Muscle of back (tissue), 11 donors: ENCODE measurements around the gene GLRA2. TPM values are rescaled to one million over a fixed set of nuclear protein-coding genes. Genes with fewer than 3 reads are reported as not detected.
"Not testable (repeated sequence)": the region's sequence is repeated elsewhere in the genome, so short reads cannot be mapped to it uniquely, and the experiment has no call there.

Source experiments
- DNase-seq, 3 donors: peaks; one replicate each; pipeline versions ENCODE4 v3.0.0 to v3.0.0-alpha.2; 2013
- polyA plus RNA-seq, 10 donors: library from polyadenylated mRNA; unstranded; fragments of 120-200 nt; gene quantifications; one replicate each; pipeline ENCODE4 v1.2.1, GENCODE V29; 2013; ENCODE audit not compliant: insufficient read length in 10 of 10

GLRA2 gene
- polyA plus RNA-seq, 10 donors = 0.07 to 0.42 (median 0.21) TPM; not detected in 3

DNA sequence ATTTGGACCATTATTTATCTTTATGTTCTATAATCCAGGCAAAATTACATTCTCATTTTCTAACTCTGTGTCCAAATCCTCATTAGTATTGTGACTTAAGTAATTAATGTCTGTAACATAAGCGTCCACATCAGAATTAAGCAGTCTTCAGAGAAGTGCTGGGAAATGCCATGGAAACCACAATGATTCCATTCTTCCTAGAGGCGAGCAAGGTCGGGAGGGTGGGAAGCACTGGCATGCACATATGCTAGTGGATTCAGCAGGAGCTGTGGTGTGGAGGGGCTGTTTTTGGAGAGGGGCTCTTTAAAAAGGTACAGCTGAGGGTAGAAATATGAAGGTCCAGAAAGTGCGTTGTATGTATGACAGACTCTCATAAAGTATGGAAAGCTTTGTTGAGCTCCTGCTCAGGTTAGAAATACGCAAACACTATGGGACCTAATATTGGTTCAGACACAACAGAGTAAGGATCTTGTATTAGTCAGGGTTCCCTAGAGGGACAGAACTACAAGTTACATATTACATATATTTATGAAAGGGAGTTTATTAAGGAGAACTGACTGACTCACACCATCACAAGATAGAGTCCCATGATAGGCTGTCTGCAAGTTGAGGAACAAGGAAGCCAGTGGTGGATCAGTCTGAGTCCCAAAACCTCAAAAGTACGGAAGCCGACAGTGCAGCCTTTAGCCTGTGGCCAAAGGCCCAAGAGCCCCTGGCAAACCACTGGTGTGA is 61.5 kb downstream of the GLRA2 start:
- DNase-seq = no peak

DNA sequence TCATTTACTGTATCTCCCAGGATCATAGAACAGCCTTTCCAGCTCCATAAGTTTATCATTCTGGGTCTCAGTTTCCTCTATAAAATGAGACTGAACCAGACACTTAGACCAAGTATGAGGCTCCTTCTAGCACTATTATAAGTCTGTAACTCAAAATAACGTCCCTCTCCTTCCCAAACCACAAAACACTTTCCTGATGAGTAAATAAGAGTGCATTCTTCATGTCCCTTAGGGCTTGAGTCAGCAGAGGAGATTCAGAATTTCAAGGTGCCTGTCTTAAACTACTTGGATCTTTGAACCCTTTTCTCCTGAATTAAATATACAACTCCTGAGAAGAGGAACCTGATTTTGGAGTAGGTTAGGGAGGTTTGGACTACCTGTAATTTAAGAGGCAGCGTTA is 62.6 kb downstream of the GLRA2 start:
- peak in 1 of 3 donors; percentile 19 for DNase-seq

DNA sequence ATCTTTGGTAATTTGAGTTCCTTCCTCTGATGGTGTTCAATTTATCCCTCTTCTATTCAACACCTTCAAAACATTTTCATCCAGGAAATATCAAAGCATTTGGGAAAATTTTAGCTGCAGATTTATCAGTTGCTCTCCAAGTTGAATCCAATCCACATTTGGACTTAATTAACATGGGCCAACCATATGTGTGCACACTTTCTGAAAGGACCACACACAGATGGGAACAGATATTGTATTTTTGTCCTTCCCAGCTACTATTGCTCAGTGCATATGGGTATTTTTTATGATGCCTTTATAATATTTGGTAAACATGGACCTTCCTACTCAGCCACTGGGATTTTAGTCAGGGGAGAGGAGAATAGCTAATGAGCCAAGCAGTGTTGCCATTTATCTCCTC is 65.2 kb downstream of the GLRA2 start:
- no peak for DNase-seq

DNA sequence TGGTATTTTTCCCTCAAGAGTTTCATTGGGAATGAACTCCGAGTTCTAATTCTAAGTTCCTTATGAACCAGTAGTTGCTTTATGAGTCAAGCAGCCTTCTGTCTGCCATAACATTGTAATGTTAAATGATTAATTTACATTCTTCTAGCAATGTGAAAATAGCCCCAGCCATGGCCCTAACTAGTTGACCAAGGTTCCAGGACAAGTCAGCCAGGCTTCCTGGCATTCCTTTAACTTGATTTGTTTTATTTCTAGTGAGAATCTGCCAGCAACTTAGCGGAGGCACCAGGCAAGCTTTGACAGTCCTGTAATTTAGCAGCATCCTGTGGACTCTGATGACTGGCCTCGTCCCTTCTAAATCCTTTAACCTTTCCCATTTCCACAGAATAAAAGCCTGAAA is 69.0 kb downstream of the GLRA2 start:
- DNase-seq = no peak

DNA sequence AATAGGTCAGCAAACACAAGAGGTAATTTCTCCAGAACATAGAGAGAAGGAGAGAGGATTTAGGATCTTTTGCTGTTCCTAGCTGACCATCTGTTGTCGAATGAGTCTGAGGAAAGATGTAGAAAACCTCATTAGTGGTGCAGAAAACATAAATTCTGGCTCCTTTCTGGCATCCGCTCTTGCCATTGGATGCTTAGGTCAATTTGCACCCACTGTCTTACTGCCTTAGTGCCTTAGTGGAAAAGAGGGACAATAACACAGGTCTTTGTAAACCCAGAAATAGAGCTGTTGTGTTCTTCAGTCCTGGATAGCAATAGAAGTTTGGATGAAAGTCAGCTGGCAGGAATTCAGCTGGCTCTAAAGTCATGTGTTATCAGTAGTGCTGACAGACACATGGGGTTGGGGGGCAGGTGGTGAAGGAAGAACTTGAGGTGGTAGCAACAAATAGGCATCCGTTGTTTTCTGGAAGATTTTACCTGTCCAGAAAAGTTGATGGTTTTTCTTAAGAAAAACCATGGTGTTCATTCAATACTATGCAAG is 78.2 kb downstream of the GLRA2 start:
- DNase-seq = no peak

DNA sequence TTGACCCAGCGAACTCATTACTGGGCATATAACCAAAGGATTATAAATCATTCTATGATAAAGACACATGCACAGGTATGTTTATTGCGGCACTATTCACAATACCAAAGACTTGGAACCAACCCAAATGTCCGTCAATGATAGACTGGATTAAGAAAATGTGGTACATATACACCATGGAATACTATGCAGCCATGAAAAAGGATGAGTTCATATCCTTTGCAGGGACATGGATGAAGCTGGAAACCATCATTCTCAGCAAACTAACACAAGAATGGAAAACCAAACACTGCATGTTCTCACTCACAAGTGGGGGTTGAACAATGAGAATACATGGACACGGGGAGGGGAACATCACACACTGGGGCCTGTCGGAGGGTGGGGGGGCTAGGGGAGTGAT is 83.1 kb downstream of the GLRA2 start:
- DNase-seq = not testable (repeated sequence)

DNA sequence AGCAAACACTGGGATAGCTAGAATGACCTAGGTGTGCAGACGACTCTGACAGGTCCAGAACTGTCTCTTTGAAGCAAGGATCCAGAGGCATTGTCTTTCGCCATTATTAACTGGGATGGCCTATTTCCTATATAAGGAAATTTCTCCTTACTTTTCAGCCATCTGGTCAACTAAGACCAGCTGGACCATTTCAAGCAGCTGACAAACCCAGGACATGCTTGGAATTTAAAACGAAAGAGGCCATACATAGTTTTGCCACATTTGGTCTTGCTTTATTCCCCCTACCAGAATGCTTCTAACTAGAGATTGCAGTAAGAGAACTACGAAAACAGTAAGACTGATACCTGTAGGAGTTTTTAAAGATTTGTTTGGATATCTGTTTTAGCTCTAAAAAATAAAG is 87.0 kb downstream of the GLRA2 start:
- DNase-seq = peak in 2 of 3 donors; percentile 11 to 56

DNA sequence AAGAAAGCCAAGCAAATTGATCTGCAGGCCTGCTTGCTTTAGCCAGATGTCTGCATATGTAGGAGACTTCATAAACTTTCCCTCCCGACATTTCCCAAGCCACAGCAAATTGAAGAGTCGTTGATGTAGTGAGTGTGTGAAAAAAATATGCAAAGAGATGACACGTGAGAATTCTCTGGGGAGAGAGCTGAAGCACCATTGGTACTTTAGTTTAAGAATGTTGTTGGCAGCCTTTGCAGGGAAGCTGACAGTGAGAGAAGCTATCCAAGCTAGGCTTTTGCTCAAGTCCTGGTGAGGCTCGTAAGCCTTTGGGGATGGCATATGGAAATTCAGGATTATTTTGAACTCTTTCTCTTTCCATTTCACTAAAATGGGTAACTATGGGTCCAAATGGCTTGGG is 87.5 kb downstream of the GLRA2 start:
- peak; percentile 59 to 85 (median 61) for DNase-seq

DNA sequence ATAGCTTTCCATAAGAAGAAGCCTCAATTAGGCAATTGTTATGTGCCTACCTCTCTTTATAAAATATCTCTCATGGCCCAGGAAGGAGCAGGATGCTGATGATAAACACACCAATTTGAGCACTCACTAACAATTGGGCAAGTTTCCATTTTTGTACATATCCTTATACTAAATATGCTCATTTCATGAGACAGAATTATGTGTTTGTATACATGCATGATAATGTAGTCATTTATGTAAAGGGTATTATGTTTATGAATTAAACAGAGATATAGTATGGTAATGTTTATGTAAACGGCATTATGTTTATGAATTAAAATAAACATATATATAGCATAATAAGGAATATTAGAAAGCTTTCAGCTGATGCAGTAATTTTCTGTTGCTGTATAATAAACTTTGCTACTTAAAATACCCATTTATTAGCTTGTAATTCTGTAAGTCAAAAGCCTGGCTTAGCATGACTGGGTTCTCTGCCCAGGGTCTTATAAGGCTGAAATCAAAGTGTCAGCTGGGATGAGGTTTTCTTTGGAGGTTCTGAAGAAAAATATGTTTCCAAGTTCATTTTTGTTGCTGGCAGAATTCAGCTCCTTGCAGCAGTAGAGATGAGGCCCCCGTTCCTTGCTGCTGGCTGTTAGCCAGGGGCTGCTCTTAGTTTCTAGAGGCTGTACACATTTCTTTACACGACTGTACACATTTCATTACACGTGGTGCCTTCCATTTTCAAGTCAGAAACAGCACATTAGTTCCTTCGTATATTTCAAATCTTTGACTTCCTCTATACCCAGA is 89.0 kb downstream of the GLRA2 start:
- DNase-seq = peak; percentile 17 to 74 (median 46)

DNA sequence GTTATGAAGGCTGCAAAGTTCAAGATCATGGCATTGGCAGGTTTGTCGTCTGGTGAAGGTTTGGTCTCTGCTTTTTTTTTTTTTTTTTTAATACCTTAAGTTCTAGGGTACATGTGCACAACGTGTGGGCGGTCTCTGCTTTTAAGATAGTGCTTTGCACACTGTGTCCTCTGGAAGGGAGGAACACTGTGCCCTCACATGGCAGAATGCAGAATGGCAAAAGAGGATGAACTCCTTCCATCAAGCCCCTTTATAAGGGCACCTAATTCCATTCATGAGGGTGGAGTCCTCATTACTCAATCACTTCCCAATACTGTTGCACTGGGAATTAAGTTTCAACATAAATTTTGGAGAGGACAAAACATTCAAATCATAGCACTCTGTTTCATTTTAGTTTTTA is 101.4 kb downstream of the GLRA2 start:
- DNase-seq = no peak

DNA sequence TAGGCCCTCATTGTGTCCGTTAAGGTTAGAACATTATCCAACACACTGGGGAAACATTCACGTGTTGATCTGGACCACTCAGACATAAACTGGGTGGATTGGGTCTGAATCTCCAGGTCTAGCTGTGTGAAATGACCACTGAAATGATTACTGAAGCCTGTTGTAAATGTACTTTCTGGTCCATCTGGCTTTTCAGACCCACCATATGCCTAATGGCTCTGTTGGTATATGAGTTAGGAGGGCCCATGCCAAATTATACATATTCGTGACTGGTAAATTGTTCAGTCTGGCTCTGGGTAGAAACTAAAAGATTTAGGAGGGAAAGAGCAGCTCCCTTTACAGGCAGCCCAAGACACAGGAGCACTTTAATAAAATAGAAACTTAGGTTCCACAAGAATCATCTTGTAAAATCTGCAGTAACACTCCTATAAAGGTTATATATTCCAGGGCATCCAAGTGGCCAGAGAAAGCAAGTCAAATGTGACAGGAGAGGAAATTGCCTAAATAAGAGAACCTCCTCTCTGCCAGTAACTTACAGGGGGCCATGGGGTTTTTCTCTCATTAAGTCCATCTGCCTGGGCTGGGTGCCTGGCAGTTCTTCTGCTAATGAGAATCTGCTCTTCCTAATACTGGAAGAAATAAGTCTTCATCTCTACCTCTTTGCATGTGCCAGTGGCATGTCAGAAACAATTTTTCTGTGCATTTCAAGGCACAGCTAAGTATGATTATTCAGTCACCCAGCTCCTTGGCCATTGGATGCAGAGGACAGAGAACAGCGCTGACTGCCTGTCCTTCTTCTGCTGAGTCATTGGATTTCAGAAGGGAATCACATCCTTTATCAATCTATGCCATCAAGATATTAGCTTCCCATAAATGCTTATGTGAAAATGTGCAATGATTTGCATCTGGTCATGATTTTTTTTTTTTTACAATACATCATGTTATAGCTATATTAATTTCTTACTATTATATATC is 112.6 kb downstream of the GLRA2 start:
- no peak for DNase-seq

DNA sequence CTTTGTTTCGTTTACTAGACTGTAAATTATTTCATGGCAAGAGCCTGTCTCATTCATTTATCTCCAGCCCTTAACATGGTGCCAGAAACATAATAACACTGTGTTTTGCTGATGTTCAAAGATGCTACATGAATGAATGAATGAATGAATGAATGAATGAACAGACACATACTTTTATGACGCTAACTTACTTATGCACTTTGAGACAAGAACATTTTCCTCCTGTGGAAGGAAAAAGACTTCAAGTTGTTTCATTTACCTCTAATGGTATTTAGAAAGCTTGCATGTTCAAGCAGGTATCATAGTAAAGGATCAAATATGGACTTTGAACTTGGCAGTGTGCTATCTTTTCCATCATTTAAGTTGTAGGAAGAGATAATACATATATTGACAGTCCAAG is 131.6 kb downstream of the GLRA2 start:
- DNase-seq = no peak

DNA sequence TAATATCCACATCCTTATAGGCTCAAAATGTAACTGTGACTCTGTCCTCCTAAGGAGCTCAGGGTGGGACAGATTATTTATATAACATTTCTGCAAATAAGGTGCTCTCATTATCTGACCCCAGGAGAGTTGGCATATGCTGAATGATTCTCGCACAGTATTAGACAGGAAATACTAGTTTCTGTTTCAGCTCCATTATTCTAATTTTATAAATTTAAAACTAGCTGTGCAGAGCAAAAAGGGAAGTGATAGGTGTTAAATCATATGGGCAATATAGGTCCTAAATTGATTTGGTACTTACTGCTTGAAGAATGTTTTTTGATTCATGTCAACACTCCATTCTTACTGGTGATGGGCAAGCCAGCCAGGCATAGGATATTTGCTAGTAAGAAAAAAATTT is 141.5 kb downstream of the GLRA2 start:
- DNase-seq = no peak

DNA sequence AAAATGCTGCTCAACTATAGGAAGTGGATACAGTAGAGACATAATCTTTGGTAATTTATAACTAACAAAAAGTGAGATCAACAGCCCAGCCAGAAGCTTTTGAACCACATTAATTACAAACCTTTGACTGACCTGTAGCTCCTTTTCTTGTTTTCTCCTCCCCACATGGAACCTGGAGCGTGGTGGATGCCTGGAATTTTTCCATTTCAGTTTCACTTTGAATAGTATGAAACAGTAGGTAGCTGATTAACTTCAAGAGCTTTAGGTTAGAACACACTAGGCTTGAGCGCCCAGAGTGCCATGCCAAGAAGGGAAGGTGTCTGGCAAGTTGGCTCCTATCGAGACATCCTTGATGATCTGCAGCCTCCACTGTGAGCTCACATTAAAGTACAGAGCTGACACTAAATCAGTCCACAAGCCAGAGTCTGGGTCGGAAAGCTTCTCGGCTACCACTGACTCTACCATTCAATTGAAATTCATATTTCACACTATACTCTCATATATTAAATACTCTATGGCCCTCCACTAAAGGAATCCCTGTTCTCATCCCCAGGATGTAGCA is 143.4 kb downstream of the GLRA2 start:
- DNase-seq = no peak

DNA sequence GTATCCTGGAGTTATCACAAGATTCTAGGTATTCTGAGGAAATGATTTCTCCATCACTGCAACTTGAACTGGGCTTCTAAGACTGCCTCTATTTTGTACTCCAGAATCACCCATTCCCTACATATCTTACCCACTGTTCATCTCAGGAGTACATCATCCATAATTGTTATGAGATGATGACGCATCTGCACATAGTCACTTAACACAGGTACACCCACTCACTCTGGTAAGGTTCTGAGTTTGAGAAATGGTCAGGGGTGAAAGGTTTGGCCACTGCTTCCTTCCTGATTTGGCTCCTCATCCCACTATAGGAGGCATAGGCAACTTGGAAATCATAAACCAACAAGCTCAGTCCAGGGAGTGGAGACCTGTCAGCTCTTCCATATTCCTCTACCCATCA is 143.9 kb downstream of the GLRA2 start:
- no peak for DNase-seq

DNA sequence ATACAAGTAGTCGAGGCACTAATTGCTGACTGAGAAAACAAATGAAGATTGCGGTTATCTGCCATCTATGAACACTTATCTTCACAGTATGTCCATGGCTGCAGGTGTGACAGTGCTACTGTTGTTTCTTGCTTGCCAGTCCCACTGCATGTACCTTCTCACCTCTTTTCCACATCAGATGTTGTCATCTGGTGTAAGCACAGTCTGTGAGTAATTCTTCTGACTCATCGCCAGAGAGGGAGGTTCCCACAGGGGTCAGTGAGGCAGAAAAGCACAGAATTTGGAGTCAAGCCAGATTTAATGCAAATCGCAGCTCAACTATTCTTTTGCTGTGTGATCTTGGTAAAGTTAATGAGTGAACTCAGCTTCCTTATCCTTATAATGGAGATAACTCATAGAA is 144.4 kb downstream of the GLRA2 start:
- peak; percentile 32 to 72 (median 70) for DNase-seq

DNA sequence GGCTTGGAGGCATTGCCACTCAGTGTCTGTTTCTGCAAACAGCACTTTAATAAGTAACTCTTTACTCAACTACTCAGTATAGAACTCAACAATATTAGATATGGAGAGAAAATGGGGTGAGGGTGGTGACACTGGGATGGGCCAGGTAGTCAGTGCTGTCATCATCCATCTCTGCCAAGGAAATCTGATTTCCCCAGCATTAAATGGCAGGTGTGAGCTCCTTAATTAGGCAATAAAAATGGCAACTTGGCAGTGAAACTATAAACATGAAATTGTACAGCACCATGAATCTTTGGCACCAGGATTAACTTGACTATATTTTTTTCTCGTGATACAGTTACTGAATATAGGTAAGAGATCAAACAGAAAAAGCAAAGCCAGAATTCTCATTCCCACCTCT is 146.2 kb downstream of the GLRA2 start:
- DNase-seq = no peak

DNA sequence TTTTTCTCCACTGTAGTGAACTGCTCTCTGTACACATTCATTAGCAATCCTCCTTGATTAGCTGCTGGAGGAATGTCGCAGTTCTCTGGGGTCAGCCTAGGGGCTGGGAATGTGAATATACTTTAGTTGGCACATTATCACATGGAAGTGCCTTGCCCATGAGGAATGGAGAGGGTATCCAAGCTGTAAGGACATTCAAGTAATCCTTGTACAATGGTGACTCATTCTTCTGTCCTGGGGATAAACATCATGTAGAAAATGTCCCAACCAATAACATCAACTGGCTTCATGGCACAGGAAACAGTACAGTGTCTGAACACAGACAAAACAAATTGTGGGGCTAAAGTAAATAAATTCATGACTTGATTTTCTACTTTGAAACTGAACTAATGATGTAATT is 147.1 kb downstream of the GLRA2 start:
- no peak for DNase-seq

DNA sequence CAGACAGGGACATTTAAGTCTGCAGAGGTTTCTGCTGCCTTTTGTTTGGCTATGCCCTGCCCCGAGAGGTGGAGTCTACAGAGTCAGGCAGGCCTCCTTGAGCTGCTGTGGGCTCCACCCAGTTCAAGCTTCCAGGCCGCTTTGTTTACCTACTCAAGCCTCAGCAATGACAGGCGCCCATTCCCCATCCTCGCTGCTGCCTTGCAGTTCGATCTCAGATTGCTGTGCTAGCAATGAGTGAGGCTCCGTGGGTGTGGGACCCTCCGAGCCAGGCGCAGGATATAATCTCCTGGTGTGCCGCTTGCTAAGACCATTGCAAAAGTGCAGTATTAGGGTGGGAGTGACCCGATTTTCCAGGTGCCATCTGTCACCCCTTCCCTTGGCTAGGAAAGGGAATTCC is 159.0 kb downstream of the GLRA2 start:
- not testable (repeated sequence) for DNase-seq

DNA sequence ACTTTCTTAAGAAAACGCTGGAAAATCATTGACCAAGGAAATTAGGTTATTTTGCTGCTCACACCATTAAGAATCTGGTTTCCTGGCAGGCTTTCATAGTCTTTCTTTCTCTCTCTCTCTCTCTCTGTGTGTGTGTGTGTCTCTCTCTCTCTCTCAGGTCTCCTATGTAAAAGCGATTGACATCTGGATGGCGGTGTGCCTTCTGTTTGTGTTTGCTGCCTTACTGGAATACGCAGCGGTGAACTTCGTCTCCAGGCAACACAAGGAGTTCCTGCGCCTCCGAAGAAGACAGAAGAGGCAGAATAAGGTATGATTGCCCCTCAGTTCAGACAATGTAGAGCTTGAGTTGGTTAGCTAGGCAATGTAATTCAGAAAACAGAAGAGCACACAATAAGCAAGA is 161.2 kb downstream of the GLRA2 start:
- DNase-seq = no peak

DNA sequence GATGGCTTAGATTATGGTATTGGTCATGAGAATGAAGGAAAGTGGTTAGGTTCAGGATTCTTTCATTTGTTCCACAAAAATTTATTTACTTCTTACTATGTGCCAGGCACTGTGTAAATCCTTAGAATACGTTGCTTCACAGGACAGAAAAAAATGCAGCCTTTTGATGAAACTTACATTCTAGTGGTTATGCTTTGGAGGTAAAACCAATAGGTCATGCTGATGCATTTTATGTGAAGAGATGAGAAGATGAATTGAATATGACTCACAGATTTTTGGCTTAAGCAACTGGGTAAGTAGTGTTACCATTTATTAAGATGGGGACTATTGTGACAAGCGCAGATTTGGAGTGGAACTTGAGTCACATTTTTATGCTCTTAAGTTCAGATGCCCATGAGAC is 165.3 kb downstream of the GLRA2 start:
- DNase-seq = peak in 1 of 3 donors; percentile 24

DNA sequence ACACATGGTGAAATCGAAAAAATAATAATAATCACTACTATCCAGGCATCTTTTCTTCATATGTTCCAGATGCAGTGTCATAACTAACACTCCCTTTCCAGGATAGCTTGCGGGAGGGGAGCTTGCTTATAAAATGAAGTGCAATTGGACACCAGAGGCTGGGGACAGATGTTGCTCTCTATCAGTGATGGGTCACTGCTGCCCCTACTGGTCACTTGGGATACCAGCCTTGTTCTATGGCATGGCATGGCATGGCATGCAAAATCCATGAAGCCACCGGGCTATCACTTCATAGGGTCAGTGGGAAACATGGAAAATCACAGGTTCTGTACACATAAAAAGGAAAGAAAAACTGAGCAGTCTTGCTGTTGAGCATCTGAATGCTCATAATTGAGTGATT is 168.1 kb downstream of the GLRA2 start:
- no peak for DNase-seq
